Epidermal melanocyte (primary cell): ENCODE results near the gene NUP188.

ENCODE experiments used
- DNase-seq: peaks from one replicate; pipeline ENCODE4 v3.0.0; 2011; ENCODE audit warnings: low spot score; ENCODE audit not compliant: insufficient read length

The NUP188 gene

GRCh38 chr9:128916204-128916603 lies 31.3 kb upstream of the NUP188 start:
- no peak for DNase-seq

- DNase-seq, result no peak
Measured at GRCh38 chr9:128916745-128917144, 30.8 kb upstream of the NUP188 start.

- DNase-seq, result no peak
Measured at GRCh38 chr9:128917151-128917849, 30.2 kb upstream of the NUP188 start.

- no peak for DNase-seq
Measured at GRCh38 chr9:128918921-128919320, 28.6 kb upstream of the NUP188 start.

- no peak for DNase-seq
Measured at GRCh38 chr9:128919402-128920089, 28.0 kb upstream of the NUP188 start.

GRCh38 chr9:128920381-128921058 lies 27.0 kb upstream of the NUP188 start, which contains the start of gene PHYHD1:
TSS of gene PHYHD1 (plus strand) at chr9:128920982. CDS start at chr9:128922324, 1,342 bp downstream.
- no peak for DNase-seq

- DNase-seq, result peak; percentile 54
Measured at GRCh38 chr9:128921881-128922763, 25.4 kb upstream of the NUP188 start.

GRCh38 chr9:128923493-128923883 lies 24.0 kb upstream of the NUP188 start:
- DNase-seq, result no peak

- DNase-seq, result peak; percentile 65
Measured at GRCh38 chr9:128927731-128928411, 19.6 kb upstream of the NUP188 start.

- DNase-seq, result no peak
Measured at GRCh38 chr9:128928624-128929023, 18.9 kb upstream of the NUP188 start.

GRCh38 chr9:128929560-128929959 lies 17.9 kb upstream of the NUP188 start:
- no peak for DNase-seq

GRCh38 chr9:128933731-128934130 lies 13.8 kb upstream of the NUP188 start:
- no peak for DNase-seq

GRCh38 chr9:128936171-128936865 lies 11.2 kb upstream of the NUP188 start:
- DNase-seq, result no peak

- no peak for DNase-seq
Measured at GRCh38 chr9:128937310-128938165, 10.0 kb upstream of the NUP188 start.

GRCh38 chr9:128940271-128940921 lies 7.1 kb upstream of the NUP188 start:
- DNase-seq, result no peak

- DNase-seq, result no peak
Measured at GRCh38 chr9:128940946-128941755, 6.3 kb upstream of the NUP188 start.

- DNase-seq, result no peak
Measured at GRCh38 chr9:128943832-128944620, 3.5 kb upstream of the NUP188 start.
